SU-DHL-6 (cell line): Measurements from ENCODE around the gene FMN1.

ENCODE experiments used
- CTCF ChIP-seq: fragments of 200-600 bp; sonication (generic); IDR thresholded peaks from one replicate; pipeline ENCODE4 v1.5.1; 2017; ENCODE audit warnings: antibody characterized with exemption, mild to moderate bottlenecking, low read length, moderate library complexity; ENCODE audit not compliant: insufficient read depth, poor library complexity, severe bottlenecking
- EZH2phosphoT487 ChIP-seq: fragments of 200-600 bp; sonication (generic), shearing (Covaris generic); conservative IDR thresholded peaks from 2 replicates; pipeline ENCODE4 v1.6.1; 2018; ENCODE audit warnings: mild to moderate bottlenecking, antibody characterized with exemption, low read length, moderate library complexity, mixed read lengths

GRCh38 chr15:32946210-32946609 lies 248.3 kb downstream of the FMN1 start:
- TF ChIP-seq EZH2phosphoT487 (no peak), CTCF (no peak)
